ENCODE results near the gene PLXNB2. TPM values are rescaled to one million over a fixed set of nuclear protein-coding genes. Genes with fewer than 3 reads are reported as not detected.
"Not testable (repeated sequence)": the region's sequence is repeated elsewhere in the genome, so short reads cannot be mapped to it uniquely, and the experiment has no call there.

The PLXNB2 gene
- total and polyA plus RNA-seq, 4 donors: 41.1 to 97.3 (median 81.1) TPM

- no peak overlapping the region for H3K27ac ChIP-seq (ENCODE audit: low read depth, low read length)
- peaks cover 58% of the 10 kb centered on the region for H3K36me3 ChIP-seq (ENCODE audit: control insufficient read depth, insufficient read depth, low read length)
- peaks cover 42% of the 10 kb centered on the region for H3K4me1 ChIP-seq (ENCODE audit: control insufficient read depth, insufficient read depth, low read length)
- no peaks in the 10 kb centered on the region for H3K9me3 ChIP-seq (ENCODE audit: control insufficient read depth, insufficient read depth, low read length)
- no peak for DNase-seq (ENCODE audit: low read depth in 4 of 6, low spot score in 6 of 6)
- WGBS (ENCODE audit: insufficient coverage): 57% methylated on average over 6 of the region's 7 CpGs
- no peaks in the 10 kb centered on the region for H3K27me3 ChIP-seq (ENCODE audit: control insufficient read depth, insufficient read depth, low read length)
- no peak overlapping the region for H3K4me3 ChIP-seq (ENCODE audit: low read depth, low read length)
Observed at GRCh38 chr22:50274771-50275170, 32.7 kb downstream of the PLXNB2 start.

GRCh38 chr22:50274311-50274710 is 33.1 kb downstream of the PLXNB2 start:
- 40% methylated on average over 2 of the region's 7 CpGs for WGBS (ENCODE audit: insufficient coverage)
- Histone ChIP-seq H3K27me3 (ENCODE audit: control insufficient read depth, insufficient read depth, low read length) (no peaks in the 10 kb centered on the region), H3K4me1 (ENCODE audit: control insufficient read depth, insufficient read depth, low read length) (peaks cover 47% of the 10 kb centered on the region), H3K27ac (ENCODE audit: low read depth, low read length) (no peak overlapping the region), H3K36me3 (ENCODE audit: control insufficient read depth, insufficient read depth, low read length) (peaks cover 54% of the 10 kb centered on the region), H3K4me3 (ENCODE audit: low read depth, low read length) (no peak overlapping the region), H3K9me3 (ENCODE audit: control insufficient read depth, insufficient read depth, low read length) (no peaks in the 10 kb centered on the region)
- peak in 2 of 6 donors; percentile 85 to 88 for DNase-seq (ENCODE audit: low read depth in 4 of 6, low spot score in 6 of 6)

- H3K4me3 ChIP-seq (ENCODE audit: low read depth, low read length); H3K27ac ChIP-seq (ENCODE audit: low read depth, low read length); H3K9me3 ChIP-seq (ENCODE audit: control insufficient read depth, insufficient read depth, low read length); H3K27me3 ChIP-seq (ENCODE audit: control insufficient read depth, insufficient read depth, low read length); DNase-seq (ENCODE audit: low read depth in 4 of 6, low spot score in 6 of 6): not testable (repeated sequence)
- Histone ChIP-seq H3K36me3 (ENCODE audit: control insufficient read depth, insufficient read depth, low read length) (peaks cover 49% of the 10 kb centered on the region), H3K4me1 (ENCODE audit: control insufficient read depth, insufficient read depth, low read length) (peaks cover 52% of the 10 kb centered on the region)
- 94% methylated on average over 3 of the region's 10 CpGs for WGBS (ENCODE audit: insufficient coverage)
Observed at GRCh38 chr22:50273781-50274180, 33.7 kb downstream of the PLXNB2 start.

GRCh38 chr22:50273352-50273751 is 34.1 kb downstream of the PLXNB2 start:
- peaks cover 57% of the 10 kb centered on the region for H3K4me1 ChIP-seq (ENCODE audit: control insufficient read depth, insufficient read depth, low read length)
- H3K27me3 ChIP-seq (ENCODE audit: control insufficient read depth, insufficient read depth, low read length); H3K4me3 ChIP-seq (ENCODE audit: low read depth, low read length); H3K27ac ChIP-seq (ENCODE audit: low read depth, low read length); H3K9me3 ChIP-seq (ENCODE audit: control insufficient read depth, insufficient read depth, low read length): not testable (repeated sequence)
- peaks cover 47% of the 10 kb centered on the region for H3K36me3 ChIP-seq (ENCODE audit: control insufficient read depth, insufficient read depth, low read length)
- peak in 1 of 6 donors; percentile 7 for DNase-seq (ENCODE audit: low read depth in 4 of 6, low spot score in 6 of 6)
- no CpG with 5 or more reads among the region's 11 CpGs for WGBS (ENCODE audit: insufficient coverage)

GRCh38 chr22:50272044-50272802 is 35.2 kb downstream of the PLXNB2 start:
- no peaks in the 10 kb centered on the region for H3K27me3 ChIP-seq (ENCODE audit: control insufficient read depth, insufficient read depth, low read length)
- H3K27ac ChIP-seq (ENCODE audit: low read depth, low read length): peak overlapping the region; percentile 67
- H3K4me3 ChIP-seq (ENCODE audit: low read depth, low read length): no peak overlapping the region
- peaks cover 38% of the 10 kb centered on the region for H3K36me3 ChIP-seq (ENCODE audit: control insufficient read depth, insufficient read depth, low read length)
- H3K4me1 ChIP-seq (ENCODE audit: control insufficient read depth, insufficient read depth, low read length): peaks cover 65% of the 10 kb centered on the region
- DNase-seq (ENCODE audit: low read depth in 4 of 6, low spot score in 6 of 6): peak in 1 of 6 donors; percentile 18
- H3K9me3 ChIP-seq (ENCODE audit: control insufficient read depth, insufficient read depth, low read length): no peaks in the 10 kb centered on the region
- 35% methylated on average over 20 of the region's 26 CpGs for WGBS (ENCODE audit: insufficient coverage)

- under 1% methylated on average over 33 of the region's 45 CpGs for WGBS (ENCODE audit: insufficient coverage)
- Histone ChIP-seq H3K27ac (ENCODE audit: low read depth, low read length) (no peak overlapping the region), H3K9me3 (ENCODE audit: control insufficient read depth, insufficient read depth, low read length) (no peaks in the 10 kb centered on the region), H3K36me3 (ENCODE audit: control insufficient read depth, insufficient read depth, low read length) (peaks cover 38% of the 10 kb centered on the region), H3K4me1 (ENCODE audit: control insufficient read depth, insufficient read depth, low read length) (peaks cover 71% of the 10 kb centered on the region), H3K4me3 (ENCODE audit: low read depth, low read length) (peak overlapping the region; percentile 26), H3K27me3 (ENCODE audit: control insufficient read depth, insufficient read depth, low read length) (no peaks in the 10 kb centered on the region)
- peak in 2 of 6 donors; percentile 87 to 90 for DNase-seq (ENCODE audit: low read depth in 4 of 6, low spot score in 6 of 6)
Observed at GRCh38 chr22:50271519-50271970, 35.9 kb downstream of the PLXNB2 start.

- peaks cover 38% of the 10 kb centered on the region for H3K36me3 ChIP-seq (ENCODE audit: control insufficient read depth, insufficient read depth, low read length)
- no peaks in the 10 kb centered on the region for H3K27me3 ChIP-seq (ENCODE audit: control insufficient read depth, insufficient read depth, low read length)
- peak overlapping the region; percentile 49 for H3K4me3 ChIP-seq (ENCODE audit: low read depth, low read length)
- H3K9me3 ChIP-seq (ENCODE audit: control insufficient read depth, insufficient read depth, low read length): no peaks in the 10 kb centered on the region
- H3K4me1 ChIP-seq (ENCODE audit: control insufficient read depth, insufficient read depth, low read length): peaks cover 74% of the 10 kb centered on the region
- H3K27ac ChIP-seq (ENCODE audit: low read depth, low read length): peak overlapping the region; percentile 53
- peak in 2 of 6 donors; percentile 8 to 69 for DNase-seq (ENCODE audit: low read depth in 4 of 6, low spot score in 6 of 6)
- 1% methylated on average over 51 of the region's 53 CpGs for WGBS (ENCODE audit: insufficient coverage)
Observed at GRCh38 chr22:50270666-50271394, 36.6 kb downstream of the PLXNB2 start.

GRCh38 chr22:50269970-50270665 is 37.3 kb downstream of the PLXNB2 start, which contains the start of gene MAPK11:
Gene MAPK11, minus strand, starts transcription at chr22:50270380. Its CDS starts 88 bp downstream, at chr22:50270292.
- H3K27me3 ChIP-seq (ENCODE audit: control insufficient read depth, insufficient read depth, low read length): no peaks in the 10 kb centered on the region
- under 1% methylated on average over 88 of the region's 92 CpGs for WGBS (ENCODE audit: insufficient coverage)
- H3K9me3 ChIP-seq (ENCODE audit: control insufficient read depth, insufficient read depth, low read length): no peaks in the 10 kb centered on the region
- H3K4me3 ChIP-seq (ENCODE audit: low read depth, low read length): peak within 1 kb of the TSS; percentile 49
- peak within 1 kb of the TSS; percentile 67 for H3K27ac ChIP-seq (ENCODE audit: low read depth, low read length)
- peaks cover 71% of the 10 kb centered on the region for H3K4me1 ChIP-seq (ENCODE audit: control insufficient read depth, insufficient read depth, low read length)
- peak in 2 of 6 donors; percentile 77 for DNase-seq (ENCODE audit: low read depth in 4 of 6, low spot score in 6 of 6)
- peaks cover 38% of the 10 kb centered on the region for H3K36me3 ChIP-seq (ENCODE audit: control insufficient read depth, insufficient read depth, low read length)

- Histone ChIP-seq H3K4me3 (ENCODE audit: low read depth, low read length) (peak overlapping the region; percentile 31), H3K9me3 (ENCODE audit: control insufficient read depth, insufficient read depth, low read length) (no peaks in the 10 kb centered on the region), H3K27ac (ENCODE audit: low read depth, low read length) (peak overlapping the region; percentile 67), H3K27me3 (ENCODE audit: control insufficient read depth, insufficient read depth, low read length) (no peaks in the 10 kb centered on the region), H3K4me1 (ENCODE audit: control insufficient read depth, insufficient read depth, low read length) (peaks cover 67% of the 10 kb centered on the region), H3K36me3 (ENCODE audit: control insufficient read depth, insufficient read depth, low read length) (peaks cover 39% of the 10 kb centered on the region)
- DNase-seq (ENCODE audit: low read depth in 4 of 6, low spot score in 6 of 6): peak in 2 of 6 donors; percentile 10 to 41
- WGBS (ENCODE audit: insufficient coverage): 6% methylated on average over 17 of the region's 18 CpGs
Observed at GRCh38 chr22:50269573-50269969, 37.9 kb downstream of the PLXNB2 start.
